IPS-18c (cell line): ENCODE measurements around the gene NOX3.
"Not testable (repeated sequence)": the region's sequence is repeated elsewhere in the genome, so short reads cannot be mapped to it uniquely, and the experiment has no call there.

Source experiments
- H3K4me3 ChIP-seq: 2 replicates; pipeline ENCODE4 v1.7.0; 2013; ENCODE audit warnings: low read depth, mild to moderate bottlenecking, low read length, moderate library complexity; ENCODE audit not compliant: insufficient read depth
- H3K9me3 ChIP-seq: one replicate; pipeline ENCODE4 v1.6.1; 2013; ENCODE audit warnings: mild to moderate bottlenecking, low read length, moderate library complexity; ENCODE audit not compliant: control insufficient read depth, insufficient read depth

The NOX3 gene

GRCh38 chr6:155455766-155456165 lies at the start of gene NOX3:
Gene NOX3, minus strand, starts transcription at chr6:155455839. Its CDS starts 39 bp downstream, at chr6:155455800.
- no peak within 1 kb of the TSS for H3K4me3 ChIP-seq
- no peaks in the 10 kb centered on the region for H3K9me3 ChIP-seq

- H3K9me3 ChIP-seq: no peaks in the 10 kb centered on the region
- no peak overlapping the region for H3K4me3 ChIP-seq
These were observed 49.4 kb upstream of the NOX3 start for GRCh38 chr6:155504848-155505607.

GRCh38 chr6:155502393-155502792 lies 46.8 kb upstream of the NOX3 start:
- Histone ChIP-seq H3K4me3 (no peak overlapping the region), H3K9me3 (no peaks in the 10 kb centered on the region)

- no peak overlapping the region for H3K4me3 ChIP-seq
- H3K9me3 ChIP-seq: no peaks in the 10 kb centered on the region
These were observed 43.9 kb upstream of the NOX3 start for GRCh38 chr6:155499574-155499973.

- Histone ChIP-seq H3K4me3 (no peak overlapping the region), H3K9me3 (no peaks in the 10 kb centered on the region)
These were observed 42.7 kb upstream of the NOX3 start for GRCh38 chr6:155498370-155498769.

GRCh38 chr6:155497273-155497672 lies 41.6 kb upstream of the NOX3 start:
- H3K9me3 ChIP-seq: no peaks in the 10 kb centered on the region
- H3K4me3 ChIP-seq: no peak overlapping the region

GRCh38 chr6:155495011-155495768 lies 39.6 kb upstream of the NOX3 start:
- no peaks in the 10 kb centered on the region for H3K9me3 ChIP-seq
- no peak overlapping the region for H3K4me3 ChIP-seq

- Histone ChIP-seq H3K9me3 (no peaks in the 10 kb centered on the region), H3K4me3 (no peak overlapping the region)
These were observed 38.1 kb upstream of the NOX3 start for GRCh38 chr6:155493694-155494143.

- no peak overlapping the region for H3K4me3 ChIP-seq
These were observed 37.5 kb upstream of the NOX3 start for GRCh38 chr6:155493026-155493693.

GRCh38 chr6:155492061-155492735 lies 36.6 kb upstream of the NOX3 start:
- Histone ChIP-seq H3K4me3 (no peak overlapping the region), H3K9me3 (no peaks in the 10 kb centered on the region)

More at GRCh38 chr6:155493026-155493693, 37.5 kb upstream of the NOX3 start:
- no peaks in the 10 kb centered on the region for H3K9me3 ChIP-seq

GRCh38 chr6:155491421-155491820 lies 35.8 kb upstream of the NOX3 start:
- H3K4me3 ChIP-seq: no peak overlapping the region
- no peaks in the 10 kb centered on the region for H3K9me3 ChIP-seq

- H3K9me3 ChIP-seq, H3K4me3 ChIP-seq: not testable (repeated sequence)
These were observed 32.6 kb upstream of the NOX3 start for GRCh38 chr6:155488197-155488596.

GRCh38 chr6:155487371-155488130 lies 31.9 kb upstream of the NOX3 start:
- Histone ChIP-seq H3K9me3 (no peaks in the 10 kb centered on the region), H3K4me3 (no peak overlapping the region)

- no peaks in the 10 kb centered on the region for H3K9me3 ChIP-seq
- H3K4me3 ChIP-seq: no peak overlapping the region
These were observed 31.2 kb upstream of the NOX3 start for GRCh38 chr6:155486721-155487294.

GRCh38 chr6:155485756-155486155 lies 30.1 kb upstream of the NOX3 start:
- H3K4me3 ChIP-seq: no peak overlapping the region
- no peaks in the 10 kb centered on the region for H3K9me3 ChIP-seq

- no peaks in the 10 kb centered on the region for H3K9me3 ChIP-seq
These were observed 28.2 kb upstream of the NOX3 start for GRCh38 chr6:155483858-155484257.

More at GRCh38 chr6:155483858-155484257, 28.2 kb upstream of the NOX3 start:
- H3K4me3 ChIP-seq: no peak overlapping the region
